Uterus (tissue), 2 donors: ENCODE measurements around the gene FHIT.

Source experiments
- POLR2A ChIP-seq, 2 donors: fragments of 450-650 bp; IDR thresholded peaks; one replicate each; pipeline ENCODE4 v1.6.1; 2016; ENCODE audit warnings: antibody characterized with exemption in 2 of 2, mild to moderate bottlenecking in 1 of 2, moderate library complexity in 1 of 2
- TF ChIP-seq, protein P1 (sequence below), 4 experiments: fragments of 200-600 bp in 2 of 4; fragments of 450-650 bp in 2 of 4; sonication (generic) in 2 of 4; IDR thresholded peaks; one replicate each; pipeline ENCODE4 v1.5.1; 2016 to 2019; ENCODE audit warnings: antibody characterized with exemption in 4 of 4, mild to moderate bottlenecking in 2 of 4, moderate library complexity in 1 of 4

DNA sequence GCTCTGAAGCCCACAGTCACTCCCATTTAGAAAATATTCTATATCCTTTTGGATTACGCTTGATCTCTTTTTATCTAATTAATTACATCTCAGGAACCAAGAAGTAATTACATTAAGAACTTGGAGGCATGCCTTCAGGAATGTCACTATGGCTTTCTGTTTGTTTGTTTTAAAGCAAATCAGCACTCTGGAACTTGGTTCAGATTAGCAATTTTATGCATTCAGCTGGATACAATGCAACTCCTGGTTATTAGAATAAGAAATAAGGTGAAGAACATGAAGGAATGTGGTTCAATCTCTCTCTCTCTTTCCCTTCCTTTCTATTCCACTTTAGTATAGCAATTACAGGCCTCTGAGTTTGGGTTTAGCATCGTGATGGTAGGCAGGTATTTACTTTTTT is 235.8 kb downstream of the FHIT start:
- TF ChIP-seq, protein P1, sequence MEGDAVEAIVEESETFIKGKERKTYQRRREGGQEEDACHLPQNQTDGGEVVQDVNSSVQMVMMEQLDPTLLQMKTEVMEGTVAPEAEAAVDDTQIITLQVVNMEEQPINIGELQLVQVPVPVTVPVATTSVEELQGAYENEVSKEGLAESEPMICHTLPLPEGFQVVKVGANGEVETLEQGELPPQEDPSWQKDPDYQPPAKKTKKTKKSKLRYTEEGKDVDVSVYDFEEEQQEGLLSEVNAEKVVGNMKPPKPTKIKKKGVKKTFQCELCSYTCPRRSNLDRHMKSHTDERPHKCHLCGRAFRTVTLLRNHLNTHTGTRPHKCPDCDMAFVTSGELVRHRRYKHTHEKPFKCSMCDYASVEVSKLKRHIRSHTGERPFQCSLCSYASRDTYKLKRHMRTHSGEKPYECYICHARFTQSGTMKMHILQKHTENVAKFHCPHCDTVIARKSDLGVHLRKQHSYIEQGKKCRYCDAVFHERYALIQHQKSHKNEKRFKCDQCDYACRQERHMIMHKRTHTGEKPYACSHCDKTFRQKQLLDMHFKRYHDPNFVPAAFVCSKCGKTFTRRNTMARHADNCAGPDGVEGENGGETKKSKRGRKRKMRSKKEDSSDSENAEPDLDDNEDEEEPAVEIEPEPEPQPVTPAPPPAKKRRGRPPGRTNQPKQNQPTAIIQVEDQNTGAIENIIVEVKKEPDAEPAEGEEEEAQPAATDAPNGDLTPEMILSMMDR (IDR thresholded peaks at IDR 0.05) = no peak
- no peak for TF ChIP-seq POLR2A (IDR thresholded peaks at IDR 0.05)
